Measurements from ENCODE around the gene LPAR5. TPM values are rescaled to one million over a fixed set of nuclear protein-coding genes. Genes with fewer than 3 reads are reported as not detected.

The LPAR5 gene
- total and polyA plus RNA-seq, 2 of the 8 experiments (the other 6 are each of a cell fraction or from before 2014, with no cell fraction given): 0.22 to 0.24 TPM

- no peak overlapping the region for H4K8ac ChIP-seq (ENCODE audit: extremely low read depth, insufficient read depth, low read length)
- no peak for TF ChIP-seq RAD21 (IDR thresholded peaks at IDR 0.05 in 1 of 2, conservative IDR thresholded peaks at IDR 0.05 in 1 of 2; ENCODE audit: low read depth in 2 of 2, low read length in 2 of 2)
- TF ChIP-seq SP4 (IDR thresholded peaks at IDR 0.05; ENCODE audit: low read length): no peak
- TF ChIP-seq ZNF274 (IDR thresholded peaks at IDR 0.05; ENCODE audit: borderline replicate concordance, extremely low read depth, low read length): no peak
- no peak for TF ChIP-seq RFX5 (IDR thresholded peaks at IDR 0.05; ENCODE audit: borderline replicate concordance, low read depth, low read length)
- TF ChIP-seq SRF (IDR thresholded peaks at IDR 0.05; ENCODE audit: low read depth, low read length): no peak
- TF ChIP-seq MAFK (IDR thresholded peaks at IDR 0.05; ENCODE audit: low read depth, low read length): no peak
- no peak for TF ChIP-seq RBBP5 (IDR thresholded peaks at IDR 0.05; ENCODE audit: borderline replicate concordance, low read depth, low read length)
- TF ChIP-seq ATF3 (IDR thresholded peaks at IDR 0.05; ENCODE audit: insufficient read depth, low read depth, low read length): no peak
- TF ChIP-seq SIRT6 (IDR thresholded peaks at IDR 0.05; ENCODE audit: low read length): no peak
- no peak for TF ChIP-seq TEAD4 (IDR thresholded peaks at IDR 0.05; ENCODE audit: low read depth, low read length)
- CTCF ChIA-PET (ENCODE audit: partially characterized antibody): no interaction called here
Measured at GRCh38 chr12:6574576-6575295, 61.0 kb downstream of the LPAR5 start.

More at GRCh38 chr12:6574576-6575295, 61.0 kb downstream of the LPAR5 start:
- Histone ChIP-seq H3K23me2 (ENCODE audit: low read depth, low read length) (peaks cover 2% of the 10 kb centered on the region; the same call in 1 of the 2 replicates), H3K18ac (ENCODE audit: extremely low read depth, low read length) (no peak overlapping the region), H3K4me2 (ENCODE audit: insufficient read depth in 1 of 2, low read depth in 2 of 2, low read length in 2 of 2) (no peak overlapping the region), H3K23ac (ENCODE audit: insufficient read length) (no peak overlapping the region), H2BK120ac (replicated peaks; ENCODE audit: low read depth, low read length) (no peak overlapping the region), H3K9me3 (ENCODE audit: insufficient read depth in 2 of 2, low read depth in 1 of 2, low read length in 1 of 2) (no peaks in the 10 kb centered on the region), H2BK12ac (ENCODE audit: low read depth, low read length) (no peak overlapping the region), H3K79me2 (ENCODE audit: control insufficient read depth in 1 of 2, insufficient read depth in 2 of 2, low read length in 2 of 2) (no peaks in the 10 kb centered on the region), H2AFZ (ENCODE audit: low read length) (no peak overlapping the region), H3K79me1 (ENCODE audit: low read depth, low read length) (no peaks in the 10 kb centered on the region; the same call in 1 of the 2 replicates), H3K36me3 (ENCODE audit: control insufficient read depth in 2 of 4, insufficient read depth in 4 of 4, low read length in 3 of 4) (peaks cover 35 to 84% (median 63%) of the 10 kb centered on the region in 4 experiments), H3K4me3 (ENCODE audit: extremely low read depth in 1 of 4, insufficient read depth in 2 of 4, low read depth in 3 of 4, low read length in 4 of 4) (no peak overlapping the region), H3K4ac (replicated peaks; ENCODE audit: insufficient read length, low read depth, low read length) (no peak overlapping the region), H4K5ac (ENCODE audit: insufficient read length, low read depth, low read length) (no peak overlapping the region), H3K4me1 (replicated peaks in 1 of 4; ENCODE audit: control insufficient read depth in 3 of 4, insufficient read depth in 4 of 4, low read length in 3 of 4) (no peaks in the 10 kb centered on the region), H3K27ac (ENCODE audit: low read depth, low read length) (no peak overlapping the region), H2BK5ac (ENCODE audit: low read depth, low read length) (no peak overlapping the region), H3K56ac (replicated peaks; ENCODE audit: insufficient read length, low read depth, low read length) (no peak overlapping the region), H3K9ac (replicated peaks in 1 of 4; ENCODE audit: extremely low read depth in 1 of 4, low read depth in 3 of 4, low read length in 3 of 4) (no peak overlapping the region), H3K27me3 (replicated peaks in 1 of 4; ENCODE audit: control insufficient read depth in 3 of 4, extremely low read depth in 1 of 4, insufficient read depth in 3 of 4, low read length in 3 of 4) (no peaks in the 10 kb centered on the region), H2AK5ac (ENCODE audit: low read depth, low read length) (no peak overlapping the region), H2BK20ac (ENCODE audit: low read length) (no peak overlapping the region), H3K14ac (ENCODE audit: insufficient read length) (no peak overlapping the region), H2BK15ac (ENCODE audit: low read length) (no peak overlapping the region), H4K20me1 (replicated peaks in 1 of 2; ENCODE audit: control insufficient read depth in 1 of 2, insufficient read depth in 2 of 2, low read length in 2 of 2) (peaks cover 0 to 7% of the 10 kb centered on the region in 2 experiments), H4K91ac (replicated peaks; ENCODE audit: insufficient read length, low read length) (no peak overlapping the region)
- WGBS, 2 experiments (ENCODE audit: extremely low coverage in 1 of 2, insufficient coverage in 1 of 2, insufficient read length in 1 of 2, insufficient replicate concordance in 2 of 2, low coverage in 1 of 2, low lambda C conversion rate in 2 of 2, missing lambda C conversion rate in 1 of 2): 84% methylated on average over 4 of the region's 4 CpGs; no CpG with 5 or more reads in 1 of the 2 experiments
- DNase-seq (ENCODE audit: low read depth in 1 of 2, low spot score in 2 of 2) (no peak), FAIRE-seq (no peak)
- POLR2A ChIA-PET (ENCODE audit: partially characterized antibody): interaction anchor here (1.4 to 5.6 kb wide), 4 partner anchors 12 to 38 kb away, joined by 5 to 76 read pairs (median 6); partner anchors contain the start of gene GAPDH

Data from H1 (cell line).